CD4-positive, alpha-beta T cell (primary cell): ENCODE measurements around the gene CTBP1. TPM values are rescaled to one million over a fixed set of nuclear protein-coding genes. Genes with fewer than 3 reads are reported as not detected.

Experiments
- ATAC-seq: fragments of 200-7000 bp; cut with Tn5 transposase; one replicate; pipeline ENCODE4 v1.10.0; 2022; ENCODE audit warnings: mild to moderate bottlenecking; ENCODE audit not compliant: poor library complexity
- CTCF ChIA-PET: fragments of 350-600 bp; sonication (Branson Sonifier 250); formaldehyde crosslinking; loops from one replicate; lab custom pipeline; 2021; ENCODE audit warnings: antibody characterized with exemption, inconsistent platforms; lab: Charles Lee
- POLR2A ChIA-PET: fragments of 350-600 bp; sonication (Branson Sonifier 250); formaldehyde crosslinking; loops from one replicate; lab custom pipeline; 2021; ENCODE audit warnings: antibody characterized with exemption, inconsistent platforms; lab: Charles Lee
- DNase-seq, 14 experiments: peaks; one replicate each; pipeline ENCODE4 v3.0.0-alpha.2; 2013 to 2020; ENCODE audit warnings: mixed read lengths in 2 of 14
- H3K27ac ChIP-seq, 2 donors: one replicate each; pipeline versions ENCODE4 v1.5.1 to v1.7.0; 2013; ENCODE audit warnings: low read length in 2 of 2, low read depth in 1 of 2, mild to moderate bottlenecking in 1 of 2
- H3K27me3 ChIP-seq, 2 experiments: 1 replicate in 1 of 2; 2 replicates in 1 of 2; pipeline versions ENCODE4 v1.6.1 to v1.7.0; 2013; ENCODE audit warnings: low read length in 2 of 2, control low read depth in 1 of 2, mild to moderate bottlenecking in 1 of 2, moderate library complexity in 1 of 2; ENCODE audit not compliant: insufficient read depth in 2 of 2, control insufficient read depth in 1 of 2
- H3K36me3 ChIP-seq: one replicate; pipeline ENCODE4 v1.6.1; 2013; ENCODE audit warnings: low read length, control low read depth; ENCODE audit not compliant: insufficient read depth
- H3K4me1 ChIP-seq: one replicate; pipeline ENCODE4 v1.6.1; 2013; ENCODE audit warnings: low read length, control low read depth; ENCODE audit not compliant: insufficient read depth
- H3K4me3 ChIP-seq: one replicate; pipeline ENCODE4 v1.5.1; 2013; ENCODE audit warnings: mild to moderate bottlenecking, low read length, moderate library complexity
- H3K9me3 ChIP-seq, 2 experiments: 1 replicate in 1 of 2; 2 replicates in 1 of 2; pipeline versions ENCODE4 v1.6.1 to v1.7.0; 2013; ENCODE audit warnings: low read length in 2 of 2, mild to moderate bottlenecking in 2 of 2, control low read depth in 1 of 2, moderate library complexity in 1 of 2; ENCODE audit not compliant: control insufficient read depth in 1 of 2, insufficient read depth in 1 of 2
- H3K27ac Mint-ChIP-seq: one replicate; pipeline ENCODE4 v1.8.0; 2020; ENCODE audit warnings: mixed read lengths
- H3K27me3 Mint-ChIP-seq: one replicate; pipeline ENCODE4 v1.8.0; 2021; ENCODE audit warnings: mixed read lengths
- H3K36me3 Mint-ChIP-seq: one replicate; pipeline ENCODE4 v1.8.0; 2021; ENCODE audit warnings: low read depth, mixed read lengths
- H3K4me1 Mint-ChIP-seq: one replicate; pipeline ENCODE4 v1.8.0; 2021; ENCODE audit warnings: low read depth, mixed read lengths
- H3K4me3 Mint-ChIP-seq: one replicate; pipeline ENCODE4 v1.8.0; 2020; ENCODE audit warnings: mild to moderate bottlenecking, mixed read lengths
- H3K9me3 Mint-ChIP-seq: one replicate; pipeline ENCODE4 v1.8.0; 2020; ENCODE audit warnings: mixed read lengths
- intact Hi-C, 2 experiments: fragments of 100-400 bp; cut with DNase I in 1 of 2; cut with micrococcal nuclease in 1 of 2; formaldehyde crosslinking; loops; one replicate each; pipeline versions ENCODE4 v1.15.1 to v1.9.0; 2023 to 2025; cut with DNase I, micrococcal nuclease
- polyA plus RNA-seq, 2 donors: library from polyadenylated mRNA; unstranded; fragments of 120-200 nt; gene quantifications; one replicate each; pipeline ENCODE4 v1.2.1, GENCODE V29; 2013
- total RNA-seq, 174 experiments: library from RNA in 2 of 174; stranded (reverse) in 2 of 174; gene quantifications; one replicate each; pipeline ENCODE4 v1.2.3 and lab custom pipeline; 2021 to 2026
- TF ChIP-seq, protein P1 (sequence below): fragments of 200-600 bp; IDR thresholded peaks from one replicate; pipeline ENCODE4 v1.8.0; 2022; ENCODE audit warnings: antibody characterized with exemption, mild to moderate bottlenecking

The CTBP1 gene
- total RNA-seq (100 to 1,000 TPM; 132 to 148 TPM), total RNA-seq (lab: John Stamatoyannopoulos, UW) (127 to 328 (median 210) reads per million in 172 experiments)
- 128 TPM for polyA plus RNA-seq (2013, experiment 1 of 2)
- 152 TPM for polyA plus RNA-seq (2013, experiment 2 of 2)

DNA sequence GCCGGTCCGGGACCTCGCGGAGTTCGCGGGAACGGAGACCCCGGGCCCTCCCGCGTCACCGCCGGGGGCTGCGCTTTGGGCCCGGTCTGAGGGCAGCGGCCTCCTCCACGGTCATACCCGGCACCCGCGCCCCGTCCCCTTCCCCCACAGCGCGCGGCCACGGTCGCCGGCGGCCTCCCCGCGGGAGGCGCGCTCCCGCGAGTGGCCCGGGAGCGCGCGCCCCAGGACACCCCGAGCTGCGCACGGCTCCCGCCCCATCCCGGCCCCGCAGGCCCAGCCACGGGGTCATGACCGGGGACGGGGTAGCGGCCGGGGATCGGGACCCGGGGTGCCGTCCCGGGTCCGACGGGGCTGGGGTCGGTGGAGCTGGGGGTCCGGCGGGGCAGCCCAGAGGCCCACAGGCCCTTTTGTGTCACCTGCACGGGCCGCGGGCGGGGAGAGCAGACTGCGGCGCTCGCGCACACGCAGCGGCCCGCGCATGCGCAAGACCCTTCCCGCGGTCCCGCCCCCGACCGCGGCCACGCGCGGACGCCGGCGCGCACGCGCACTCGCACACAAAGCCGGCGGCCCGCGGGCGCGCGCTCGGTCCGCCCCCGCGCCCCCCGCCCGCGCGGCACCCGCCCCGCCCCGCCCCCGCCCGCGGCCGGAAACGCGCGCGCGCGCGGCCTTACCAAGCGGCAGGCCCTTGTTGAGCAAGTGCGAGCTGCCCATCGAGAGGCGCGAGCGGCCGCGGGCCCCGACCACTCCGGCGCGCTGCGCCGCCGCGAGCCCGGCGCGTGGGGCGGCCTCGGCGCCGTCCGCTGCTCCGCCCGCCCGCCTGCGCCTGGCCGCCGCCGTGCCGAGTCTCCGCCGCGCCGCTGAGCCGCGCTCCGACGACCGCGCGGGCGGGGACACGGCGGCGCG, at the start of gene CTBP1:
Gene CTBP1, minus strand, starts transcription at position 886 of the 903 bp plus-strand sequence. CDS start 7,799 bp downstream, outside the sequence.
- POLR2A ChIA-PET = interaction anchor here (0.7 to 7.3 kb wide), 23 partner anchors 9 to 1124 kb away, joined by 3 to 178 read pairs (median 4); partner anchors contain the start of genes ATP5ME, FGFRL1, LETM1 and MAEA
- ATAC-seq (peak; percentile 35), DNase-seq (peak; percentile 66 to 97 (median 83))
- Histone ChIP-seq H3K4me1 (peaks cover 79% of the 10 kb centered on the region), H3K27ac (peak within 1 kb of the TSS; percentile 89 to 92), H3K9me3 (no peaks in the 10 kb centered on the region), H3K27me3 (no peaks in the 10 kb centered on the region), H3K36me3 (peaks cover 18% of the 10 kb centered on the region), H3K4me3 (peak within 1 kb of the TSS; percentile 95)
- Mint-ChIP-seq H3K4me1 (peaks cover 68% of the 10 kb centered on the region), H3K4me3 (peak within 1 kb of the TSS; percentile 97), H3K36me3 (peaks cover 46% of the 10 kb centered on the region), H3K27ac (peak within 1 kb of the TSS; percentile 98), H3K27me3 (no peaks in the 10 kb centered on the region), H3K9me3 (no peaks in the 10 kb centered on the region)
- TF ChIP-seq, protein P1, sequence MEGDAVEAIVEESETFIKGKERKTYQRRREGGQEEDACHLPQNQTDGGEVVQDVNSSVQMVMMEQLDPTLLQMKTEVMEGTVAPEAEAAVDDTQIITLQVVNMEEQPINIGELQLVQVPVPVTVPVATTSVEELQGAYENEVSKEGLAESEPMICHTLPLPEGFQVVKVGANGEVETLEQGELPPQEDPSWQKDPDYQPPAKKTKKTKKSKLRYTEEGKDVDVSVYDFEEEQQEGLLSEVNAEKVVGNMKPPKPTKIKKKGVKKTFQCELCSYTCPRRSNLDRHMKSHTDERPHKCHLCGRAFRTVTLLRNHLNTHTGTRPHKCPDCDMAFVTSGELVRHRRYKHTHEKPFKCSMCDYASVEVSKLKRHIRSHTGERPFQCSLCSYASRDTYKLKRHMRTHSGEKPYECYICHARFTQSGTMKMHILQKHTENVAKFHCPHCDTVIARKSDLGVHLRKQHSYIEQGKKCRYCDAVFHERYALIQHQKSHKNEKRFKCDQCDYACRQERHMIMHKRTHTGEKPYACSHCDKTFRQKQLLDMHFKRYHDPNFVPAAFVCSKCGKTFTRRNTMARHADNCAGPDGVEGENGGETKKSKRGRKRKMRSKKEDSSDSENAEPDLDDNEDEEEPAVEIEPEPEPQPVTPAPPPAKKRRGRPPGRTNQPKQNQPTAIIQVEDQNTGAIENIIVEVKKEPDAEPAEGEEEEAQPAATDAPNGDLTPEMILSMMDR = no peak
- intact Hi-C loops = loop anchor here (1.0 to 10.0 kb wide), 13 partner anchors 19 to 622 kb away; partner anchors contain the start of genes MAEA (in 2 of the 2), FGFRL1 (in 1 of the 2), NSD2 (in 1 of the 2) and TACC3 (in 1 of the 2)
- CTCF ChIA-PET = interaction anchor here (1.5 to 5.1 kb wide), 2 partner anchors 20 to 81 kb away, joined by 7 to 21 read pairs; no protein-coding TSS in a partner anchor

DNA sequence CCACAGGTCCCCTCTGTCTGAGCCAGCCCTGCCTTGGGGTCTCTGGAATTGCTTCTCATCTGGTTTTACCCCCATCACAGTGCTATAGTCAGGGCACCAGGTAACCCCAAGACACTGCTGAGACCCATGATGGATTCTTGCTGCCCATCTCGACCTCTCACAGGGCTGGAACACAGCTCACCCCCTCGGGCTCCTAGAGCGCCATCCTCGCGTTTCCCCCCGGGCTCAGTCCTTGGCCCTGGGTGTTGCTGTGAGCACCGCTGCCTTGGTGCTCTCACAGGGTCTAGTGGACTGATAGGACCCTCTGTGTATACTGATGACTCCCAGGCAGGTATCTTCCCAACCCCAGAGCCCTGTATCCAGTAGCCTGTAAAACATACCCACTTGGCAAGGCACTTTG, 49.5 kb upstream of the CTBP1 start:
- H3K36me3 ChIP-seq = peaks cover 54% of the 10 kb centered on the region
- TF ChIP-seq, protein P1 = no peak
- DNase-seq (peak in 1 of 14 experiments; percentile 4), ATAC-seq (no peak)
- intact Hi-C loops = no loop called here
- ChIA-PET CTCF (no interaction called here), POLR2A (interaction anchor here (2.2 kb wide), 1 partner anchor 9 kb away, joined by 7 read pairs; the partner anchor contains the start of gene MAEA)
- peaks cover 56% of the 10 kb centered on the region for H3K36me3 Mint-ChIP-seq
- H3K27ac ChIP-seq = no peak overlapping the region
- no peaks in the 10 kb centered on the region for H3K27me3 ChIP-seq
- no peak overlapping the region for H3K4me3 ChIP-seq
- no peaks in the 10 kb centered on the region for H3K27me3 Mint-ChIP-seq
- H3K9me3 Mint-ChIP-seq = no peaks in the 10 kb centered on the region
- no peak overlapping the region for H3K27ac Mint-ChIP-seq
- no peaks in the 10 kb centered on the region for H3K9me3 ChIP-seq
- peaks cover 59% of the 10 kb centered on the region for H3K4me1 Mint-ChIP-seq
- peaks cover 51% of the 10 kb centered on the region for H3K4me1 ChIP-seq
- H3K4me3 Mint-ChIP-seq = no peak overlapping the region

GRCh38 chr4:1297456-1298325, 48.8 kb upstream of the CTBP1 start:
- no peaks in the 10 kb centered on the region for H3K27me3 Mint-ChIP-seq
- H3K27me3 ChIP-seq = no peaks in the 10 kb centered on the region
- peaks cover 61% of the 10 kb centered on the region for H3K4me1 Mint-ChIP-seq
- no peak overlapping the region for H3K27ac ChIP-seq
- TF ChIP-seq, protein P1 = no peak
- no peak overlapping the region for H3K4me3 ChIP-seq
- peaks cover 54% of the 10 kb centered on the region for H3K36me3 ChIP-seq
- ATAC-seq = no peak
- intact Hi-C loops = no loop called here
- peak overlapping the region; percentile 30 for H3K27ac Mint-ChIP-seq
- no peaks in the 10 kb centered on the region for H3K9me3 ChIP-seq
- ChIA-PET POLR2A (no interaction called here), CTCF (no interaction called here)
- H3K36me3 Mint-ChIP-seq = peaks cover 56% of the 10 kb centered on the region
- H3K4me3 Mint-ChIP-seq = no peak overlapping the region
- peak in 5 of 14 experiments; percentile 4 to 48 (median 33) for DNase-seq
- H3K4me1 ChIP-seq = peaks cover 56% of the 10 kb centered on the region
- H3K9me3 Mint-ChIP-seq = no peaks in the 10 kb centered on the region
